Central memory CD4-positive, alpha-beta T cell (primary cell): ENCODE data around the gene NRTN.
"Not testable (repeated sequence)": the region's sequence is repeated elsewhere in the genome, so short reads cannot be mapped to it uniquely, and the experiment has no call there.

Experiments
- DNase-seq: peaks from one replicate; pipeline ENCODE4 v3.0.0; 2022

The NRTN gene

DNA sequence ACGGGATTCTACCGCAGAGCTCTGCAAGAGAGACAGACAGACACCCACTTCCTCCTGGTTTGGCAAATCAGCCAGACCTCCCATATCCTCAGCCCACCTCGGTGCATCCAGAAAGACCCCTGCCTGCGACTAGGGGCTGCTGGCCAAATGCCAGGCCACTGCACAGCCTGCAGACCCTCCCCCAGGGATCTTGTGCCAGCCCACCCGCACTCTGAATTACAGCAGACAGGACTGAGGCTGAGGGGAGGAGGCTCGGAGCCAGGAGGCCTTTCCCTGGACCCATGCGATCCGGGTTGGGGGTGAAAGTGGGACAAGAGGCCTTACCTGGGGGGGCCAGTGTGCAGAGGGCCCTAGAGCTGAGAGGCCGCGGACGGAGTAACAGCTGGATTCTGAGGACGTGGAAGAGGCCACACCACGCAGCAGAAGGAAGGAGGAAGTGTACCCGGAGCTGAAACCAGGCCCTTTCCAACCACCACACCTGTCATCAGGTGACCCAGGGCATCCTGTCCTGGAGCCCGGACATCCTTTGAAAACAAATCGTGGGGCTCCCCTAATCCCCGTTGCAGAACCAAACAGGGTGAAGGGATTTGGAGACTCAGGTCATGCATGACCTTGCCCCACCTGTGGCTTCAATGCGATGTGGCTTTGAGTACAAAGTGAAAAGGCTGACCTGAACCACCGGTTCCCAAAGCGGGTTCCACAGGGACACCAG, 33.6 kb downstream of the NRTN start:
- no peak for DNase-seq

DNA sequence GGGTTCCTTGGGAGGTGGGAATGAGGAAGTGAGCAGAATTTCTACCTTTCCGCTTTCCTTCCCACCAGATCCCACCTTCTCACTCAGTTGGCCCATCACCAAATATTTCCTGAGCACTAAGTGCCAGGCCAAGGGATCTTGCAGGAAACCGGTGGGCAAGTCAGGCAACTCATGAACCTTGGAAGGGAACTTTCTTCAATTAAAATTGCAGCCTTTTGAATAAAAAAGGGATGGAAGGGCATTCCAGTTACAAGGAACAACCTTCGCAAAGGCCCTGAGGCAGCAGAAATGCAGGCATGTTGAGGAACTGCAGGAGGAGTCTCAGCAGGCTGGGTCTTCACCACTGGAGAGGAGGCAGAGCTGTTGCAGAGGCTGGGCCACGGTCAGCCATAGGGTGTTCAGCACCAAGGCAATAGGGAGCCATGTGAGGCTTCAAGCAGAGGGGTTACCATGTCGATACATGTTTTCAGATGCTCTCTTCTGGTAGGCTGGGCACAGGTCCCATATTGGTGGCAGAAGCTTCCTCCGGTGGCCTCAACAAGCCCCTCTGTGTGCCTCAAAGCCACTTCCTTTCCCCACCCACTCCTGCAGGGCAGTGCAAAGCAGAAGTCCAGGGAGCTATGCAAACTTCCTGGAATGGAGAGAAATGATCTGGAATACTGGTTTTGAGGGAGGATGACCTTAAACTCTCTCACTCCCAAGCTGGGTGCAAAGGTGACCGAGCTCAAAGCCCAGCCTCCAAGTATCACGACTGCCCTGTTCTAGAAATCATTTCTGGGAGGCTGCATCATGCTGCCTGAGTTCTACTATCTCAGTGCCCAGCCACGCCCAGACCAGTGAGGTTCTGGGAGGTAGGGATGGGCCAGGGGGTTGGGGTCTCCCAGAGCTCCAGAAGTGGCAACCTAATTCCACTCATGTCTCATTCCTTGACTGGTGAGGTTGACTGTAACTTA, 34.5 kb downstream of the NRTN start, which contains the start of gene FUT6:
TSS of gene FUT6 (minus strand) at position 638 of the 953 bp plus-strand sequence. CDS start 7,135 bp downstream, outside the sequence.
- DNase-seq, result no peak

- DNase-seq, result not testable (repeated sequence)
Measured at GRCh38 chr19:5841735-5842111, 36.9 kb downstream of the NRTN start.

DNA sequence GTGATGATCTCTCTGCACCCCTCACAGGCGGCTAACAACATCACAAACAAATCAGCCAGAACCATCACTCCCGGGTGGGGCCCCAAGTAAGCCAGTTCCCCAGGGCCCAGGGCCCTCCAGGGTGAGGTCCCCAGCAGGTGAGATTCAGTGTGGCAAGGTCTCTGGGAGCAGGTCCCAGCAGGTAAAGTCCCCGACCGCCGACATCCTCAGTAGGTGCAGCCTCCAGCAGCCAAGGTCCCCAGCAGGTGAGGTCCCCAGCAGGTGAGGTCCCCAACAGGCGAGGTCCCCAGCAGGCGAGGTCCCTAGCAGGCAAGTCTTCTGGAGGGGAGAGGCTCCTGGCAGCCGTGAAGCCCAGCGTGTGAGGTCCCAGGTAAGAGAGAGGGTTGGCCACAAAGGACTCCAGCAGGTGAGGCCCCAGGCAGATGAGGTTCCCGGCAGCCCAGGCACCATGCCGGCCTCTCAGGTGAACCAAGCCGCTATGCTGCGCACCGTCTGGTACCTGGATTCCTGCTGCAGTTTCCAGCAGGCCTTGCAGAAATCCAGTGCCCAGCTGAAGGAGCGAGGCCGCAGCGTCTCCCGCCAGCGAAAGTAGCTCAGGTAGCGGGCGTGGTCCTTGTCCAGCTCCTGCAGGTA, 38.5 kb downstream of the NRTN start:
- no peak for DNase-seq

DNA sequence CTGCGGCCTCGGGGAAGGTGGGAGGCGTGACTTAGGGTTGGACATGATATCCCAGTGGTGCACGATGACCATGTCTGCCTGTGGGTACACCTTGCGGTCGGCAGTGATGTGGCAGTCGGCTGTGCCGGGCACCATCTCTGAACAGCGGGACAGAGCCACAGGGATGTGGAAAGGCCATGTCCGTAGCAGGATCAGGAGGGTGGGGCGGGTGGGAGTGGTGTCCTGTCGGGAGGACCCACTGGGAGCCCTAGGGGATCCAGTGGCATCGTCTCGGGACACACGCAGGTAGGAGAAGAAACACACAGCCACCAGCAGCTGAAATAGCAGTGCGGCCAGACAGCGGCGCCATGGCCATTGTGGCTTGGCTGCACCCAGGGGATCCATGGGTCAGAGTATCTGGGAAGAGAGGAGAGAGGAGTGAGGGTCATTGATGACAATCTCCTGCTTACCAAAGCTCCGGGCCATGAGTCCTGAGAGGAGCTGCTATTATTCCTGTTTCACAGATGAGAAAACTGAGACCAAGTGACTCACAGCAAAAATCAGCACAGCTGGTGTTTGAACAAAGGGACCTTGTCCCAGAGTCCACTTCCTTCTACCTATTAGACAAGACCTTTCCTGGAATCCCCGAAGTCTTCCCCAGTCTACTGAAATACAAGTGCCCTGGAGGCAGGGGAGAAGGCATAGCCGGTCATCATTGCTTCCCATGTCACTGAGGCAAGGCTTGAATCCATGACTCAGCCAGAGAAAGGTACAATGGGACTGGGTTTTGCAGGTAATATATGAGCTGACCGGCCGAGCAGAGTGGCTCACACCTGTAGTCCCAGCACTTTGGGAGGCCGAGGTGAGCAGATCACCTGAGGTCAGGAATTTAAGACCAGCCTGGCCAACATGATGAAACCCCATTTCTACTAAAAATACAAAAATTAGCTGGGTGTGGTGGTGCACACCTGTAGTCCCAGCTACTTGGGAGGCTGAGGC, 39.9 kb downstream of the NRTN start:
- DNase-seq, result no peak

DNA sequence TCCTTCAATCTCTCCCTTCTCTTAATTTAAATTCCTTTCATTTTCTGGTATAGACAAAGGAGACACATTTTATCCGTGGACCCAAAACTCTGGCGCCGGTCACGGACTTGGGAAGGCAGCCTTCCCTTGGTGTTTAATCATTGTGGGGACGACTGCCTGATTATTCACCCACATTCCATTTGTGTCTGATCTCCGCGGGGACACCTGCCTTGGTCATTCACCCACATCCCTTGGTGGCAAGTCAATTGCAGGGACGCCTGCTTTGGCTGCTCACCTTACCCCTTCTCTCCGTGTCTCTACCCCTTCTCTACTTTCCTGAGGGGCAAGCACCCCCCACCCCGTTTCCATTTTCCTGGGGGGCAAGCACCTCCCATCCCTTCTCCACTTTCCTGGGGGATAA, 43.0 kb downstream of the NRTN start:
- not testable (repeated sequence) for DNase-seq

DNA sequence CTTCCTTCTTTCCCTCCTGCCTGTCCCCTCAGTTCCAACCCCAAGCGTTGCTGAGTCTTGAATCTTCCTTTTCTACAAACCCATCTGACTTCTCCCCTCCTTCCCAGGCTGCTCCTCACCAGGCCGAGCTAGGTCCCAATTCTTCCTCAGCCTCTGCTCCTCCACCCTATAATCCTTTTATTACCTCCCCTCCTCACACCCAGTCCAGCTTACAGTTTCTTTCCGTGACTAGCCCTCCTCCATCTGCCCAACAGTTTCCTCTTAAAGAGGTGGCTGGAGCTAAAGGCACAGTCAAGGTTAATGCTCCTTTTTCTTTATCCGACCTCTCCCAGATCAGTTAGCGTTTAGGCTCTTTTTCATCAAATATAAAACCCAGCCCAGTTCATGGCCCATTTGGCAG, 43.8 kb downstream of the NRTN start:
- not testable (repeated sequence) for DNase-seq

DNA sequence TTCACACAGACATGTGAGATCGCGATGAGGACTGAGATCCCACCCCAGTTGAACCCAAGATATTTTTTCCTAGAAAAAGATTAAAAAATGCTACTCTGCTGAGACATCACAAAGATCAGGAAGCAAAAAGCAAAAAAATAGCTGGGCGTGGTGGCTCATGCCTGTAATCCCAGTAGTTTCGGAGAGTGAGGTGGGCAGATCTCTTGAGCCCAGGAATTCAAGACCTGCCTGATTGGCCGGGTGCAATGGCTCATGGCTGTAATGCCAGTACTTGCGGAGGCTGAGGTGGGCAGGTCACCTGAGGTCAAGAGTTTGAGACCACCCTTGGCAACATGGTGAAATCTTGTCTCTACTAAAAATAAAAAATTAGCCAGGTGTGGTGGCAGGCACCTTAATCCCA, 45.3 kb downstream of the NRTN start:
- no peak for DNase-seq

GRCh38 chr19:5850743-5851293, 46.0 kb downstream of the NRTN start:
- no peak for DNase-seq

DNA sequence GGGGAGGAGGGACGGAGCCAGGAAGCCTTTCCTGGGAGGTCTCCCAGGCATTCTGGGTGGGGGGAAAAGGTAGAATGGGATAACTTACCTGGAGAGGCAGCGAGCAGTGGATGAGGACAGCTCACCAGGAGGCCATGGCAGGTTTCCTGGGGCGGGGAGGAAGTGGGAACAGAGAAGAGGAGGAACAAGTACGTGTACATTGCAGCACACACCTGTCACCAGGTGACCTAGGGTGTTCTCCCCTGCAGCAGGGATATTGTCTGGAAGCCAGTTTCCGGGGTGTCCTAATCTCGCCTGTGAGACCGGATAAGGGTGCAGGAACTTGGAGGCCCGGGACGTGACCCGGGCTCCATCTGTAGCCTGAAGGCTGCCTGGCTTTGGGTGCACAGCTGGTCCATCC, 46.4 kb downstream of the NRTN start, which contains the start of gene FUT3:
TSS of gene FUT3 (minus strand) at position 148 of the 400 bp plus-strand sequence.
- DNase-seq, result no peak

- not testable (repeated sequence) for DNase-seq
Measured at GRCh38 chr19:5854121-5854520, 49.3 kb downstream of the NRTN start.

DNA sequence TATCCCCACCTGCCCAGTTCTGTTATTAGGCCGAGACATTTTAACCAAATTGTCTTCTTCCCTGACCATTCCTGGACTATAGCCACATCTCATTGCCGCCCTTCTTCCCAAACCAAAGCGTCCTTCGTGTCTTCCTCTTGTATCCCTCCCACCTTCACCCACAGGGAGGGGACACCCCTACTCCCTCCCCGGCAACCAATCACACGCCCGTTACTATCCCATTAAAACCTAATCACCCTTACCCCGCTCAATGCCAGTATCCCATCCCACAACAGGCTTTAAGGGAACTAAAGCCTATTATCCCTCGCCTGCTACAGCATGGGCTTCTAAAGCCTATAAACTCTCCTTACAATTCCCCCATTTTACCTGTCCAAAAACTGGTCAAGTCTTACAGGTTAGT, 50.3 kb downstream of the NRTN start:
- not testable (repeated sequence) for DNase-seq

GRCh38 chr19:5857203-5858081, 52.6 kb downstream of the NRTN start:
- no peak for DNase-seq

DNA sequence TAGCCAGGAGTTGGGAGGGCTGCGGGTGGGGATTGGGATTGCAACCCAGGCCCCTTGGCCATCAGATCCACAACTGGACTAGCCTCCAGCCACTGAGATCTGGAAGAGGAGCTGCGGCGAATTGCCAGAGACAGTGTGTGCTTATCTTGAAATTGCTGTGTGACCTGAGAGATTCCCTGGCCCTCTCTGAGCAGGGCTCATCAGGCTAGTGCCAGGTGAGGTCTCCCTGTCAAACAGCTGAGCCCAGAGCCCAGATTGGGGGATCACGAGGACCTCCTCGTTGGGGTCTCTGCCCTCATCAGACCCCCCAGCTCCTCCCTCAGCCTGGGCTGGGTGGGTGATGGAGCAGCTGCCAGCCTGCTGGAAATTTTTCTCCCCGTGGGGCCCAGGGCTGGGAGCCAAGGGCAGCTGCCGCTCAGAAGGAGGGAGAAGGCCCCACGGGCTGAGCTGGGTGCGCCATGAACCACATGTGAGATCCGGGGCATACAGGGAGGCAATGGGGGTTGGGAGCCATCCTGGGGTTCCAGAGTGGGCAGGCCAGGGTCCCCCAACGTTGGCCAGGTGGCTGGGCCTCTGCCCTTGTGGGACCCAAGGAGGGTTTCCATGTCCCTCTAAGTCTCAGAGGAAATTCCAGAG, 58.3 kb downstream of the NRTN start:
- no peak for DNase-seq

DNA sequence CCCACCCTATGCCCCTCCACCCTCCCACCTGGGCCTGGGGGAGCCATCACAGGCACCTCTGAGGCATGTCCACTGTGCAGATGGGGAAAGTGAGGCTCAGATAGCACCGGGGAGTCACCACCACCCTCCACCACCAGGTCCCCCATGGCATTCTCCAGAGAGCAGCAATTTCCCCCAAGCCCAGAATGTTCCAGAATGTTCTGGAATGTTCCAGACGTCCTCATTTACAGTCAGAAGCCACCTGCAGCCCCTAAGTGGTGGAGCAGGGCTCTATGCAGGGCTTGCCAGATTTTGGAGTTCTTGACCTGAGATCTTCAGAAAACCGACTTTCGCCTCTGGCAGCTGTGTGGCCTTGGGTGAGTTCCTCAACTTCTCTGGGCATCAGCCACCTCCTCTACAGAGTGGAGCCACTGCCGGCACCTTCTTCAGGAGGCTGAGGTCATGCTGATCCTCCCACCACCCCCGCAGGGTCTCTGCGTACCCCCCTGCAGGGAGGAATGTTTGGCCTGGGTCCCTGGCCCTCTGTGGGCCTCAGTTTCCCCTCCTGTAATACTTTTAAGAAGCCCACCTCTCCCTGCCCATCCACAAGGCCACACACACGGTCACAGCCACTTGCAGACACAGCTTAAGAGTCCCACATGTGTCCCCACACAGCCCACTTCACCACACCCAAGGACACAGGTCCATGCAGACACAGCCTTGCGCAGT, 59.3 kb downstream of the NRTN start:
- DNase-seq, result no peak

DNA sequence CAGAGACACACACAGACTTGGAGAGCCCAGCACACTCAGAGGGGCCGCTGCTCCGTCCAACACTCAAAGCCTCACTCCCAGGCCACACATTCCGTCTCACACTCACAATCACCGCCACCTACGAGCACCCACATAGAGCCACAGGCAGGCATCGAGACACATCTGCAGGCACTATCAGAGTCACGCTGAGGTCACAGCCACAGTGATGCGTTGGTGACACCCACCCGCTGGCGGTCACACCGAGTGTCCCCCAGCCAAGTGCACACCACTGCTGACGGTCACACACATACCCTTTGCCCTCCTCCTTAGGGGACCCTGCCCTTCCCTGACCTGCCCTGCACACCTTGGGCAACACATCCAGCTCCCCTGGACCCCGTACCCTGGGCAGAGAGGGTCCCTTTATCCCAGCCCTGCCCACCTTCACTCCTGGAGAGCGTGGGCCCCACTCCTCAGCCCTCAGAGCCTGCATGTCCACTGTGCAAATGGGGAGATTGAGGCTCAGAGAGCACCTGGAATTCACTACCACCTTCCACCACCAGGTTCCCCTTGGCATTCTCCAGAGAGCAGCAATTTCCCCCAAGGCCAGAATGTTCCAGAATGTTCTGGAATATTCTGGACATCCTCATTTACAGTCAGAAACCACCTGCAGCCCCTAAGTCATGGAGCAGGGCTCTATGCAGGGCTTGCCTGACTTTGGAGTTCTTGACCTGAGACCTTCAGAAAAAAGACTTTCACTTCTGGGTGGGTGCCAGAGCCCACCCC, 60.0 kb downstream of the NRTN start:
- no peak for DNase-seq

DNA sequence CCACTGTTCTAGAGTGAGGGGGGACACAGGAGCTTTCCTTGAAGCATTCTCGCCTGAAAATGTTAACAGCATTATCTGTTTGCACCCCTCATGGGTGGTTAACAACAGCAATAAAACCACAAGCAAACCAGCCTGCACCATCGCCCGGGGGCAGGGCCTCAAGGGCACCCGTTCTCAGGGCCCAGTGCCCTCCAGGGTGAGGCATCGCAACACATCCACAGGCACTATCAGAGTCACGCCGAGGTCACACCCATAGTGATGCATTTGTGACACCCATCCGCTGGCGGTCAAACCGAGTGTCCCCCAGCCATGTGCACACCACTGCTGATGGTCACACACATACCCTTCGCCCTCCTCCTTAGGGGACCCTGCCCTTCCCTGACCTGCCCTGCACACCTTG, 60.9 kb downstream of the NRTN start:
- DNase-seq, result no peak
